ENCODE data around the gene LMAN1L. TPM values are rescaled to one million over a fixed set of nuclear protein-coding genes. Genes with fewer than 3 reads are reported as not detected.
A peak's percentile ranks its signal among the peaks of the same experiment; 100 is the strongest.

LMAN1L gene
- total and polyA plus RNA-seq, 5 experiments from 2014 or later: 0.57 to 0.80 TPM; not detected in 3

DNA sequence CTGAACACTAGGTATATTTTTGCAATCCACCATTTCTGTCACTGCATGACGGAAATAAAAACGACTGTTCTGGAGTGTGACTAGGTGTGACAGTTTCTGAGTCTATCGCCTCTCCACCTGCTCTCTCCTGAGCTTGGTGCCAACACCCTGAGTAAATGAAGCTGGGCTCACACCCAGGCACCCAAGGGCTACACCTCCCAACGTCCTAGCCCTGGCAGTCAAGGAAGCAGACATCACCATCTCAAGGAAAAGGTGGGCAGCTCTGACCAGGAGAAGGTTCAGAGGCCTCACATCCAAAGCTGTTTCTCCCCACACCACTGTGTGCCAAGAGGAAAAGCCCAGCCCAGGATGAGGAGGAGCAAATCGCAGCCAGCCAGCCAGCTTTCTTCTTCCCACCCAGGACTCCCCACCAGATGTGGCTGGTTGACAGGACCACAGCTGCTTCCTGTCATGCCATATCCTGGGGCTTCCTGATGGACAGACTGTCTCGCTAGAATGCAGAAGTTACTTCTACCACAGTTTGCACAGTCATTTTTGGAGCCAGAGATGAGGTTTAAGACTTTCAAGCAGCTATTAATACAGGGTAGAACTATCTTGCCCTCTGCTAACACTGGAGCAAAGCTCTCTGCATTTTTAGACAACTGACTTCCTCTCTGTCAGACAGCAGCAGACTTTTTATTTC, 57.2 kb downstream of the LMAN1L start:
- H3K27ac Mint-ChIP-seq: peak overlapping the region; percentile 38 to 93 (median 84)
- H3K27me3 Mint-ChIP-seq: no peaks in the 10 kb centered on the region
- H3K4me3 Mint-ChIP-seq: peak overlapping the region; percentile 16 to 100 (median 96)
- no peaks in the 10 kb centered on the region for H3K9me3 Mint-ChIP-seq
- H3K36me3 Mint-ChIP-seq: peaks cover 0 to 33% (median 5%) of the 10 kb centered on the region in 3 donors
- POLR2A ChIA-PET: interaction anchor here (0.8 to 7.3 kb wide), 10 partner anchors 10 to 68 kb away, joined by 3 to 68 read pairs (median 6); partner anchors contain the start of genes COX5A, FAM219B, MPI and ULK3
- no peak for DNase-seq
- no peak for ATAC-seq
- H3K4me1 Mint-ChIP-seq: peaks cover 34 to 89% (median 77%) of the 10 kb centered on the region in 4 donors

DNA sequence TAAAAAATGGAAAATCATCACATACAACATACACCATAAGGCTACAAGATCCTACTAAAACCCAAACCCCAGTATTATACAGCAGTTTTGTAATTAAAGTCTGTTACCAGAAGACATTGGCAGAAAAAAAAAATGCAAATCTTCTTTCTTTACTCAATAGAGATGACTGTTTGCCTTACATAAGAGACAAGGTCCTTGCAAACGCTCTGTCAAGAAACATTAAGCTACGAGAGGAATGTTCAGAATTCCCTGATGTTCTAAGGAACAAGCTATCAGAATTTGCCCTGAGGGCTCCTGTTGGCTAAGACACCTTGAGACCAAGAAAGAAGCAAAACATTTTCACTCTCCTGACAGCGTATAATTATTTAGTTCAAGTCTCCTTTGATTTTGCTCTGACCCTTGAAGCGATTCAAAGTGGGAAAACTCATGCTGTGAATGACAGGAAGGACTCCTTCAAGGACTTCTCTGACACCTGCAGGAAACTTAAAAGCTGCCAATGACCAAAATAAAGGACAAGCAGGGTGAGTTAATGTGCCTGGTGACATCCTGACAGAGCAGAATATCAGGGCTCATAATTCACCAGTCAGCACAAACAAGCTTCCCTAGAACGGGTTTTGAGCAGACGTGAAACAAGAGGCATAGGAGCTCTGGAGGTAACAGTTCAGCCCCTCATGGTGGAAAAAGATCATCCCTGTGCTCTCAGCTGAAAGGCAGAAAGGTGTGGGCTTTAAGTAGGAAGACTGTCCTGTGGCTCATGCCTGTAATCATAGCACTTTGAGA, 58.0 kb downstream of the LMAN1L start:
- no peaks in the 10 kb centered on the region for H3K27me3 Mint-ChIP-seq
- peaks cover 30 to 82% (median 72%) of the 10 kb centered on the region in 4 donors for H3K4me1 Mint-ChIP-seq
- peaks cover 0 to 30% (median 5%) of the 10 kb centered on the region in 3 donors for H3K36me3 Mint-ChIP-seq
- ATAC-seq (no peak), DNase-seq (no peak)
- peak overlapping the region; percentile 49 to 100 (median 96) for H3K4me3 Mint-ChIP-seq
- H3K9me3 Mint-ChIP-seq: no peaks in the 10 kb centered on the region
- H3K27ac Mint-ChIP-seq: peak overlapping the region; percentile 62 to 93 (median 86)
- POLR2A ChIA-PET: interaction anchor here (0.7 to 7.3 kb wide), 12 partner anchors 9 to 67 kb away, joined by 3 to 68 read pairs (median 6); partner anchors contain the start of genes COX5A, FAM219B, MPI and ULK3

DNA sequence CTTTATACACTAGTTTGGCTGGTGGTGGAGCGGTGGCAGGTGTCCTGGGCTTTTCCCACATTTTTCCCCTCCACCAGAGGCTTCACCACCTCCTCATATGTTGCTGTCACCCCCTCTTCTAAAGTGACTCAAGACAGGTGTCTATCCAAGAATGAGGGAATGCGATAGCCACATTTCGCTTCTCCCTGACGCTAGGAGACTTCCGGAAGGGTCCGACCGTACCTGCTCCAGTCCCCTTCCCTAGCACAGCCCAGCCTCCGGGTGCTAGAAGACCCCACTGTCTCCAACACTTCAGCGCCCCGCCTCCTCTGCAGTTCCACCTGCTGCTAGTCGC, 60.0 kb downstream of the LMAN1L start:
- POLR2A ChIA-PET: interaction anchor here (1.0 to 7.3 kb wide), 4 partner anchors 15 to 96 kb away, joined by 4 to 68 read pairs (median 9); partner anchors contain the start of gene ULK3
- Mint-ChIP-seq H3K9me3 (no peaks in the 10 kb centered on the region), H3K36me3 (peaks cover 0 to 20% (median 0%) of the 10 kb centered on the region in 3 donors), H3K4me1 (peaks cover 21 to 61% (median 51%) of the 10 kb centered on the region in 4 donors), H3K27ac (peak overlapping the region; percentile 90 to 99 (median 94)), H3K4me3 (peak overlapping the region; percentile 94 to 100 (median 98)), H3K27me3 (no peaks in the 10 kb centered on the region)
- ATAC-seq (no peak), DNase-seq (no peak)

DNA sequence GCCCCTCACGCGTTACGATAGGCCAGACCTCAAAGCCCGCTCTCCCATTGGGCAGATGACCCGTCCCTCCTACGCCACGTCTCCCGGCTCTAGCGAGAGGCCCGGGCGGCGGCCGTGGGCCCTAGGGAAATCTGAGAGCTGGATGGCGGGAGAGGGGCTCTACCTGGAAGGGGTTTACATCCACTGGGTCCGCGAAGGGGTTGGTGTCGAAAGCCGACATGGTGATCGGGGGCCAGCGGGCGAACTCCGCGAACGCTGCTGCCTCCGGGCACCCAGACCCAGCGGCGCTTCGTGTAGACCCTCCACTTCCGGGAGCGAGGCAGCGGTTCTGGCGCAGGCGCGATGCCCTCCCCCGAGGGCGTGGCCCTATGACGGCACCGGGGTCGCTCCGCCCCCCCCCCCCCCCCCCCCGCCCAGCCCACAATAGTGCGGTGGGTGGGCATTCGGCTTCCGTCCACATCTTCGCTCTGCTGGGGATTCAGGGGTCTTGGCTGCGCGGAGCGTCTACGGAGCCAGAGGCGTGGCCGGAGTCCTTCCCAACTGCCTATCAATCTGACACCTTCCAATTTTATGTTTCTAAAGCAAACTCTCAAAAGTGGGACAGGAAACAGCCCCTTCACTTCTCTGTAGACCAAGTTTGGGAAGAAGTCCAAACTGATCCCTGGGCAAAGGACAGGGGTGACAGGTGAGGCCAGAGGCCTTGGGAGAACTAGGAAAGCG, 60.6 kb downstream of the LMAN1L start, which contains the start of gene SCAMP2:
Gene SCAMP2, minus strand, starts transcription at position 330 of the 720 bp plus-strand sequence. Its CDS starts 110 bp downstream, at position 220.
- Mint-ChIP-seq H3K4me1 (peaks cover 15 to 56% (median 46%) of the 10 kb centered on the region in 4 donors), H3K27me3 (no peaks in the 10 kb centered on the region), H3K27ac (peak within 1 kb of the TSS; percentile 90 to 99 (median 96)), H3K9me3 (no peaks in the 10 kb centered on the region), H3K4me3 (peak within 1 kb of the TSS; percentile 94 to 100 (median 98)), H3K36me3 (peaks cover 0 to 15% (median 0%) of the 10 kb centered on the region in 3 donors)
- ATAC-seq (peak; percentile 96), DNase-seq (peak; percentile 82 to 98 (median 91))
- POLR2A ChIA-PET: interaction anchor here (0.8 to 7.3 kb wide), 10 partner anchors 15 to 96 kb away, joined by 3 to 68 read pairs (median 4); partner anchors contain the start of genes FAM219B and ULK3

DNA sequence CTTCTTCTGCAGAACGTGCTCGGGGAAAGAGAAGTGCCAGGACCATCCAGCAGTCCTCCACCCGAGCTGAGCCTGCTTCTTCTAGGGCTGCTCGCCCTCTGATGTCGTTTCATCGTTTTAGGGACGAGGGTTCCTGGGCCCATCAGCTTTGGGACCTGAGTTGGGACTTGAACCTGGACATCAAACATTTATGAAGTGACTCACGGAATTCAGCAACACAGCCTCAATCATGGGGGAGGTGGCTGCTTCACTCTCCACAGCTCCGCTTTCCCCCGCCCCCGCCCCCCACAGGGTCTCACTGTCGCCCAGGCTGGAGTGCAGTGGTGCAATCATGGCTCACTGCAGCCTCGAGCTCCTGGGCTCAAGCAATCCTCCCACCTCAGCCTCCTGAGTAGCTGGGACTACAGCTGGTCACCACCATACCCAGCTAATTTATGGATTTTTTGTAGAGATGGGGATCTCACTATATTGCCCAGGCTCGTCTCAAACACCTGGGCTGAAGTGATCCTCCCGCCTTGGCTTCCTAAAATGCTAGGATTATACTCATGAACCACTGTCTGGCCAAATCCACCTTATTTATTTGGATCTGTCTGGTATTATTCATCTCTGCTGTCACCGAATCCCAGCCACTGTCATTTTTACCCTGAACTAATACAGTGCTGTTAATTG, 61.3 kb downstream of the LMAN1L start:
- Mint-ChIP-seq H3K4me3 (peak overlapping the region; percentile 94 to 100 (median 98)), H3K9me3 (no peaks in the 10 kb centered on the region), H3K27ac (peak overlapping the region; percentile 83 to 99 (median 96)), H3K36me3 (peaks cover 0 to 12% (median 0%) of the 10 kb centered on the region in 3 donors), H3K27me3 (no peaks in the 10 kb centered on the region), H3K4me1 (peaks cover 15 to 49% (median 39%) of the 10 kb centered on the region in 4 donors)
- ATAC-seq (peak; percentile 3 to 10), DNase-seq (peak in 1 of 10 donors; percentile 12)
- POLR2A ChIA-PET: interaction anchor here (0.7 to 7.3 kb wide), 9 partner anchors 16 to 285 kb away, joined by 3 to 68 read pairs (median 4); partner anchors contain the start of genes FAM219B and ULK3

Small RNA genes lying within 50 kb of the gene (microRNA-seq; reads per million reads assigned to microRNA genes)
- not detected for gene MIR4513 (ENCODE audit: borderline microRNAs expressed)
- 3.8 reads per million, percentile 7 among the genes with 10 or more reads in this experiment for gene MIR6882 (ENCODE audit: borderline microRNAs expressed)

Other genes with a start within 250 kb of the LMAN1L start
- gene CLK3, start 197.0 kb upstream of the LMAN1L start, total RNA-seq: 100 to 1,000 TPM; 223 to 227 TPM
- gene CLK3, start 197.0 kb upstream of the LMAN1L start, polyA plus RNA-seq: 10 to 100 TPM; 49.0 to 92.8 (median 55.1) TPM
- 10 to 100 TPM; 38.6 to 41.2 TPM for gene EDC3, start 116.8 kb upstream of the LMAN1L start, total RNA-seq
- 10 to 100 TPM; 29.3 to 35.2 (median 33.9) TPM for gene EDC3, start 116.8 kb upstream of the LMAN1L start, polyA plus RNA-seq
- under 1 TPM; 0.18 to 0.27 TPM for gene CYP1A1, start 87.3 kb upstream of the LMAN1L start, total RNA-seq
- gene CYP1A1, start 87.3 kb upstream of the LMAN1L start, polyA plus RNA-seq: not detected
- not detected for gene CYP1A2, start 64.0 kb upstream of the LMAN1L start, total RNA-seq
- not detected for gene CYP1A2, start 64.0 kb upstream of the LMAN1L start, polyA plus RNA-seq
- 100 to 1,000 TPM; 220 TPM for gene CSK, start 30.8 kb upstream of the LMAN1L start, total RNA-seq
- 100 to 1,000 TPM in 1 of 3 donors, 10 to 100 TPM in 2; 70.8 to 124 (median 79.8) TPM for gene CSK, start 30.8 kb upstream of the LMAN1L start, polyA plus RNA-seq
- under 1 TPM; 0.39 to 0.44 TPM for gene CPLX3, start 13.8 kb downstream of the LMAN1L start, total RNA-seq
- not detected for gene CPLX3, start 13.8 kb downstream of the LMAN1L start, polyA plus RNA-seq
- gene ULK3, start 30.3 kb downstream of the LMAN1L start, total RNA-seq: 10 to 100 TPM; 82.8 to 83.6 TPM
- gene ULK3, start 30.3 kb downstream of the LMAN1L start, polyA plus RNA-seq: 10 to 100 TPM; 16.3 to 32.2 (median 16.6) TPM
- 100 to 1,000 TPM; 113 to 117 TPM for gene SCAMP2, start 60.5 kb downstream of the LMAN1L start, total RNA-seq
- gene SCAMP2, start 60.5 kb downstream of the LMAN1L start, polyA plus RNA-seq: 100 to 1,000 TPM; 109 to 121 (median 119) TPM
- 10 to 100 TPM; 74.3 to 77.4 TPM for gene MPI, start 77.2 kb downstream of the LMAN1L start, total RNA-seq
- 10 to 100 TPM; 80.5 to 85.6 (median 85.3) TPM for gene MPI, start 77.2 kb downstream of the LMAN1L start, polyA plus RNA-seq
- gene FAM219B, start 94.0 kb downstream of the LMAN1L start, total RNA-seq: 10 to 100 TPM; 80.2 to 91.5 TPM
- gene FAM219B, start 94.0 kb downstream of the LMAN1L start, polyA plus RNA-seq: 10 to 100 TPM; 18.8 to 22.3 (median 20.7) TPM
- 10 to 100 TPM; 60.0 to 66.0 TPM for gene COX5A, start 125.2 kb downstream of the LMAN1L start, total RNA-seq
- gene COX5A, start 125.2 kb downstream of the LMAN1L start, polyA plus RNA-seq: 100 to 1,000 TPM; 268 to 362 (median 276) TPM
- 1 to 10 TPM; 3.8 to 4.1 TPM for gene RPP25, start 143.9 kb downstream of the LMAN1L start, total RNA-seq
- 1 to 10 TPM; 2.8 to 4.3 (median 4.2) TPM for gene RPP25, start 143.9 kb downstream of the LMAN1L start, polyA plus RNA-seq
- gene SCAMP5, start 182.7 kb downstream of the LMAN1L start, total RNA-seq: under 1 TPM; 0.23 to 0.36 TPM
- gene SCAMP5, start 182.7 kb downstream of the LMAN1L start, polyA plus RNA-seq: under 1 TPM in 2 of 3 donors, not detected in 1; 0.09 to 0.19 TPM
- gene PPCDC, start 210.8 kb downstream of the LMAN1L start, total RNA-seq: 10 to 100 TPM; 13.4 to 15.7 TPM
- 10 to 100 TPM; 12.0 to 16.7 (median 13.0) TPM for gene PPCDC, start 210.8 kb downstream of the LMAN1L start, polyA plus RNA-seq

Data from naive thymus-derived CD8-positive, alpha-beta T cell (primary cell).